RWPE2 (cell line): ENCODE results near the gene FAM3A.
A peak's percentile ranks its signal among the peaks of the same experiment; 100 is the strongest.
"Not testable (repeated sequence)": the region's sequence is repeated elsewhere in the genome, so short reads cannot be mapped to it uniquely, and the experiment has no call there.

Source experiments
- ATAC-seq: fragments of 200-7000 bp; cut with Tn5 transposase; 3 replicates; pipeline ENCODE4 v1.9.1; 2021; ENCODE audit warnings: low read depth
- DNase-seq: peaks from one replicate; pipeline ENCODE4 v3.0.0-alpha.2; 2020; ENCODE audit warnings: low spot score
- H3K27ac ChIP-seq: fragments of 450-650 bp; 2 replicates; pipeline ENCODE4 v1.5.1; 2017; ENCODE audit warnings: mild to moderate bottlenecking; ENCODE audit not compliant: poor library complexity, severe bottlenecking
- H3K27me3 ChIP-seq: fragments of 250-450 bp; sonication (Bioruptor Pico); 2 replicates; pipeline ENCODE4 v1.5.1; 2021; ENCODE audit warnings: mild to moderate bottlenecking, moderate library complexity; ENCODE audit not compliant: insufficient read depth, poor library complexity, severe bottlenecking
- H3K36me3 ChIP-seq: fragments of 250-450 bp; sonication (Bioruptor Pico); 2 replicates; pipeline ENCODE4 v1.5.1; 2020; ENCODE audit warnings: low read depth, mild to moderate bottlenecking, moderate library complexity
- H3K4me1 ChIP-seq: fragments of 250-450 bp; sonication (Bioruptor Pico); 2 replicates; pipeline ENCODE4 v1.5.1; 2021; ENCODE audit warnings: mild to moderate bottlenecking, moderate library complexity; ENCODE audit not compliant: insufficient read depth, poor library complexity, severe bottlenecking
- H3K4me3 ChIP-seq: fragments of 250-450 bp; sonication (Bioruptor Pico); 2 replicates; pipeline ENCODE4 v1.5.1; 2021; ENCODE audit warnings: mild to moderate bottlenecking, moderate library complexity; ENCODE audit not compliant: severe bottlenecking
- H3K9me3 ChIP-seq: fragments of 250-450 bp; sonication (Bioruptor Pico); 2 replicates; pipeline ENCODE4 v1.5.1; 2021; ENCODE audit warnings: mild to moderate bottlenecking, moderate library complexity; ENCODE audit not compliant: severe bottlenecking
- TF ChIP-seq, protein P1 (sequence below): fragments of 450-650 bp; IDR thresholded peaks from one replicate; pipeline ENCODE4 v1.5.1; 2017; ENCODE audit warnings: mild to moderate bottlenecking, moderate library complexity; ENCODE audit not compliant: poor library complexity, severe bottlenecking

The FAM3A gene, protein sequence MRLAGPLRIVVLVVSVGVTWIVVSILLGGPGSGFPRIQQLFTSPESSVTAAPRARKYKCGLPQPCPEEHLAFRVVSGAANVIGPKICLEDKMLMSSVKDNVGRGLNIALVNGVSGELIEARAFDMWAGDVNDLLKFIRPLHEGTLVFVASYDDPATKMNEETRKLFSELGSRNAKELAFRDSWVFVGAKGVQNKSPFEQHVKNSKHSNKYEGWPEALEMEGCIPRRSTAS

DNA sequence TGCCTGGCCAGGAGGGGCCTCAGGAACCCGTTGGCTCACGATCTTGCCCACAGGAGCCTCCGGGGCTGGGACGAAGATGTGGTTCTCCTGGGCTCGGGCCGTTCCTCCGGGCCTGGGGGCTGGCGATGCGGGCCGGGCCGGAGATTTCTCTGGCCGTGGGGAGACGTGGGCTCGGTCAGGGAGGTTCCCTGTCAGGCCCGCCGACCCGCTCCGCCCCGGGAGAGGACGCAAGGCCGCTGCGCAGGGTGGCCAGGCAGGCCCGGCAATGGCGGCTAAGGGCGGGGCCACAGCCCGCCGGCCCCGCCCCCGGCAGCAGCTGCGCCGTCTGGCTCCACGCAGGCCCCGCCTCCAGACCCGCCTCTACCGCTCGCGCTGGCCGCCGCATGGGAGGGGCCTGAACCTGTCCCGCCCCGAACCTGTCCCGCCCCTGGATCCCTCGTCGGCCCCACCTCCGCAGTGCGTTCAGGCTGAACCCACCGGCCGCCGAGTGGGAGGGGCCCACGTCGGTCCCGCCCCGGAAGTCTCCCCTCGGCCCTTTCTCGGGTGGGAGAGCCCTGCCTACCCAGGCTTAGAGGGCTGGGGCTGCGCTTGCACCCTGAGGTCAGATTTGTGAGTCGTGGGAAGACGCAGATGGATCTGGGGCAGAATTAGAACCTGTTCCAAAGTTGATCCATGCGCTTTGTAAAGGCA, at the start of gene FAM3A:
TSS of gene FAM3A (minus strand) at position 267 of the 690 bp plus-strand sequence. CDS start 460 bp downstream, outside the sequence.
- Histone ChIP-seq H3K36me3 (no peaks in the 10 kb centered on the region), H3K27ac (peak within 1 kb of the TSS; percentile 59), H3K4me3 (peak within 1 kb of the TSS; percentile 57), H3K27me3 (no peaks in the 10 kb centered on the region), H3K9me3 (no peaks in the 10 kb centered on the region), H3K4me1 (no peaks in the 10 kb centered on the region)
- peak; percentile 91 for ATAC-seq
- TF ChIP-seq, protein P1, sequence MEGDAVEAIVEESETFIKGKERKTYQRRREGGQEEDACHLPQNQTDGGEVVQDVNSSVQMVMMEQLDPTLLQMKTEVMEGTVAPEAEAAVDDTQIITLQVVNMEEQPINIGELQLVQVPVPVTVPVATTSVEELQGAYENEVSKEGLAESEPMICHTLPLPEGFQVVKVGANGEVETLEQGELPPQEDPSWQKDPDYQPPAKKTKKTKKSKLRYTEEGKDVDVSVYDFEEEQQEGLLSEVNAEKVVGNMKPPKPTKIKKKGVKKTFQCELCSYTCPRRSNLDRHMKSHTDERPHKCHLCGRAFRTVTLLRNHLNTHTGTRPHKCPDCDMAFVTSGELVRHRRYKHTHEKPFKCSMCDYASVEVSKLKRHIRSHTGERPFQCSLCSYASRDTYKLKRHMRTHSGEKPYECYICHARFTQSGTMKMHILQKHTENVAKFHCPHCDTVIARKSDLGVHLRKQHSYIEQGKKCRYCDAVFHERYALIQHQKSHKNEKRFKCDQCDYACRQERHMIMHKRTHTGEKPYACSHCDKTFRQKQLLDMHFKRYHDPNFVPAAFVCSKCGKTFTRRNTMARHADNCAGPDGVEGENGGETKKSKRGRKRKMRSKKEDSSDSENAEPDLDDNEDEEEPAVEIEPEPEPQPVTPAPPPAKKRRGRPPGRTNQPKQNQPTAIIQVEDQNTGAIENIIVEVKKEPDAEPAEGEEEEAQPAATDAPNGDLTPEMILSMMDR, result no peak
- DNase-seq, result peak; percentile 89

DNA sequence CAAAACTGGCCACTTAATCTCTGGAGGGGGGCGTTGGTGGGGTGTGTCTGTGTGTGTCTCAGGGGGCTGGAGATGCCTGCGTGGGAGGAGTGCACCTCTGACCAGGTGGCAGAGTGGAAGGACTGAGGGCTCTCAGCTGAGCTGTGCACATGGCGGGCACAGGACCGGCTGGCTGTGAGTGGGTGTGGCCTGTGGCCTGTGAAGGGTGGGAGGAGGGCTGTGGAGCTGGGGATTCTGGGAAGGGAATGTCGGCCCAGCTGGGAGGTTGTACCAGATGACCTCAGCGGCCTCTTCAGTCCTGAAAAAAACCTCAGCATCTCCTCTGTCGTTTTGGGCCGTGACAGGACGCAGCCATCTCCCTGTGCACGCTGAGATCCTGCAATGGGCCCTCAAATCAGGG, 46.3 kb upstream of the FAM3A start:
- H3K4me1 ChIP-seq, H3K36me3 ChIP-seq, H3K27ac ChIP-seq, H3K4me3 ChIP-seq, DNase-seq, H3K27me3 ChIP-seq, H3K9me3 ChIP-seq, ATAC-seq: not testable (repeated sequence)

DNA sequence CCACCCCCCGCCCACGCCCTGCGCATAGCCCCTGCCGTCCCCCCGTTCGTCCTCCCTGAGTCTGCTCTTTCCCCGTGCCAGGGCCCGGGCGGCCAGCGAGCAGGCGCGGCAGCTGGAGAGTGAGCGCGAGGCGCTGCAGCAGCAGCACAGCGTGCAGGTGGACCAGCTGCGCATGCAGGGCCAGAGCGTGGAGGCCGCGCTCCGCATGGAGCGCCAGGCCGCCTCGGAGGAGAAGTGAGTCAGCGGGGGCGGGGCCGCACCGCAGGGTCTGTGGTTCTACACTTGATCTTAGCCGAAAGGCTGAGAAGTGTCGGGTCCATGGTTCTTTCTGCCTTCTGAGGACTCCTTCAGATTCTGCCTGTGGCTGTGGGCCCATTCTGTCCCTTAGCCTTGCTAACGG, 44.3 kb upstream of the FAM3A start:
- H3K27me3 ChIP-seq, H3K9me3 ChIP-seq, H3K4me3 ChIP-seq, H3K27ac ChIP-seq, H3K36me3 ChIP-seq, DNase-seq, H3K4me1 ChIP-seq: not testable (repeated sequence)
- peak; percentile 59 for ATAC-seq

DNA sequence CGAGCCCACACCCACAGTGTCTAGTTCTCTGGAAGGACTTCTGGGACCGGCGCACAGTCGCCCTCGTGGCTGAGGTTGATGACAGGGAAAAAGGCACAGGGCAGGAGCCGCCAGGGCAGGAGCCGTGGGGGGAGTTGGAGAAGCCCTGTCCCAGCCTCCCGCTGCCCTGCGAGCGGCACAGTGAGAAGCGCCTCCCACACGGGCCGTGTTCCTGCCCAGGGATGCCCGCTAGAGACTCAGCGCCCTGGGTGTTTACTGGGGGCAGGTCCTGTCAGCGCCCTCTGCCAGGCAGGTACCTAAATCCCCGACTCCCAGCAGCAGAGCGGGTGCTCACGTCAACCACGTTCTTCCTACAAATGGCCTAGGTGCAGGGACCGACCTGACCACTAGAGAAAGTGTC, 42.9 kb upstream of the FAM3A start:
- H3K4me1 ChIP-seq, H3K27me3 ChIP-seq, H3K4me3 ChIP-seq, H3K27ac ChIP-seq, H3K9me3 ChIP-seq, H3K36me3 ChIP-seq, ATAC-seq, DNase-seq: not testable (repeated sequence)

DNA sequence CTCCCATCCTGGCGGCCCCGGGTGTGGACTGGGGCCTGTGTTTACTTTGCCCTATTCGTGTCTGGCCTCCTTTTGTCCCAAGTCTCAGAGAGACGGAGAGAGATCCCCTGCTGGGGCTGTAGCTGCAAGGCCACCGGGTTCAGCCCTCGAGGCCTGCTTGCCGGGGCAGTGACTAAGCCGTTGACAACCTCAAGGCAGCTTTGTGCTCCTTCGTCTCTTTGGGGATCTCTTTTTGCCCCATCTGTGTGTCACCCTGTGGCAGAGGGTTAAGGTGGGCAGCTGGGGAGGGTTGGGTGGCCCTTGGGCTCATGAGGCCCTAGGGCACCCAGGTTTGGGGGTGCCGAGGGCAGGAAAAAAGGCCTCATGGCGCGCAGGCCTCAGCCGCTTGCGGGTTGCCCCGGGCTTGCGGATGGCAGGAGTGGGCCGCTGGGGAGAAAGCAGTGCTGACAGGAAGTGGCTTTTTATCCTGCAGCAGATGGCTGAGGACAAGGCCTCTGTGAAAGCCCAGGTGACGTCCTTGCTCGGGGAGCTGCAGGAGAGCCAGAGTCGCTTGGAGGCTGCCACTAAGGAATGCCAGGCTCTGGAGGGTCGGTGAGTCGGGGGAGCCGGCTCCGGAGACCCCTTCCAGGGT, 42.1 kb upstream of the FAM3A start:
- not testable (repeated sequence) for H3K27ac ChIP-seq, H3K27me3 ChIP-seq, H3K9me3 ChIP-seq, DNase-seq, H3K4me3 ChIP-seq, H3K4me1 ChIP-seq, H3K36me3 ChIP-seq, ATAC-seq

DNA sequence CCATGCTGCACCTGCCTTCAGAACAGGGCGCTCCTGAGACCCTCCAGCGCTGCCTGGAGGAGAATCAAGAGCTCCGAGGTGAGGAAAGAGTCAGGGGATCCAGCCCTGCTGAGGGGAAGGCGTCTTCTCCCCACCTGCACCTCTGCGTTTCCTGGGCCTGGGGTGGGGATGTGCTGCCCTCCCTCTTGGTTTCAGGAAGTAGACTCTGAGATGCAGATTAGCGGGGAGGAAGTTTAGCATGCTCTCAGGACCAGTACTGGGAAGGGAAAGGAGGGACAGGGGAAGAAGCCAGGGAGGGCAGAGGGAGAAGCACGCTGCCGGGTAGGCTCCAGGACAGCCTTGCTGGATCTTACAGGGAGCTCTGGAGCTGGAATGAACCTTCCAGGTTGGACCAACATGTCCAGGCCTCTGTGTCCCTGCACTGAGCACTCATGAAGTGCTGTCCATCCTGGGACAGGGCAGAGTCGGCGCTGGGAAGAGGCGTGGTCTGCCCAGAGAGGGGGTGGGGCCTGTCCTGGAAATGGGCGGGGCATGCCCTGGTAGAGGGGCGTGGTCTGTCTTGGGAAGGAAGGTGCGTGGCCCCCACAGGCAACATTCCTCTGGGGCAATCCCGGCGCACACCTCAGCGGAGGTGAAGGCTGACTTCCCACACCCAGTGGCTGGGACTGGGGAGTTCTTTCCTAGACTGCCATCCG, 36.2 kb upstream of the FAM3A start:
- H3K27me3 ChIP-seq, H3K27ac ChIP-seq, H3K4me3 ChIP-seq, DNase-seq, ATAC-seq, H3K9me3 ChIP-seq, H3K4me1 ChIP-seq, H3K36me3 ChIP-seq: not testable (repeated sequence)

DNA sequence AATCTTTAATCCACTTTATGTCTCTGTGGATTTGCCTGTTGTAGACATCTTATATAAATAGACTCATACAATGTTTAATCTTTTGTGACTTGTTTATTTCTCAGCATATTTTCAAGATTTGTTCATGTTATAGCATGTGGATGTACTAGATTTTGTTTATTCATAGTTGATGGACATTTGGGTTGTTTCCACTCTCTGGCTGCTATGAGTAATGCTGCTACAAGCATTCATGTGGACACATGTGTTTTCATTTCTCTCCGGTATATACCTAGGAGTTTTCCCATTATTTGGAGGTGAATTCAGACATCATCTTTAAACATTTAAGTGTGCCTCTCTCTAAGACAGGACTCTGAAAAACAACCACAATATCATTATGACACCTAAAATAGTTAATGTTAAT, 33.7 kb upstream of the FAM3A start:
- ATAC-seq (no peak), DNase-seq (no peak)
- TF ChIP-seq, protein P1, result no peak
- Histone ChIP-seq H3K4me3 (no peak overlapping the region), H3K4me1 (peaks cover 8% of the 10 kb centered on the region), H3K36me3 (peaks cover 17% of the 10 kb centered on the region), H3K27me3 (no peaks in the 10 kb centered on the region), H3K27ac (no peak overlapping the region), H3K9me3 (no peaks in the 10 kb centered on the region)
